Activated CD8-positive, alpha-beta T cell treated with anti-CD3 and anti-CD28 coated beads for 36 hours (primary cell): ENCODE data around the gene ASTL. TPM values are rescaled to one million over a fixed set of nuclear protein-coding genes. Genes with fewer than 3 reads are reported as not detected.

Experiments used
- ATAC-seq: fragments of 200-7000 bp; cut with Tn5 transposase; one replicate; pipeline ENCODE4 v1.10.0; 2021; ENCODE audit warnings: mild to moderate bottlenecking, moderate library complexity
- CTCF ChIA-PET: fragments of 350-600 bp; sonication (Branson Sonifier 250); formaldehyde crosslinking; loops from one replicate; lab custom pipeline; 2021; ENCODE audit warnings: antibody characterized with exemption; lab: Charles Lee
- POLR2A ChIA-PET: fragments of 350-600 bp; sonication (Branson Sonifier 250); formaldehyde crosslinking; loops from one replicate; lab custom pipeline; 2021; ENCODE audit warnings: antibody characterized with exemption; lab: Charles Lee
- DNase-seq: peaks from one replicate; pipeline ENCODE4 v3.0.0-alpha.2; 2020
- H3K27ac Mint-ChIP-seq: one replicate; pipeline ENCODE4 v1.8.0; 2021; ENCODE audit warnings: mild to moderate bottlenecking, mixed read lengths
- H3K27me3 Mint-ChIP-seq: one replicate; pipeline ENCODE4 v1.8.0; 2021; ENCODE audit warnings: mixed read lengths
- H3K36me3 Mint-ChIP-seq: one replicate; pipeline ENCODE4 v1.8.0; 2021; ENCODE audit warnings: low read depth, mixed read lengths
- H3K4me1 Mint-ChIP-seq: one replicate; pipeline ENCODE4 v1.8.0; 2021; ENCODE audit warnings: low read depth, mixed read lengths
- H3K4me3 Mint-ChIP-seq: one replicate; pipeline ENCODE4 v1.8.0; 2021; ENCODE audit warnings: mild to moderate bottlenecking, moderate library complexity, mixed read lengths
- H3K9me3 Mint-ChIP-seq: one replicate; pipeline ENCODE4 v1.8.0; 2021; ENCODE audit warnings: mixed read lengths
- intact Hi-C: fragments of 100-400 bp; cut with micrococcal nuclease; formaldehyde crosslinking; loops from one replicate; pipeline ENCODE4 v1.10.0; 2022
- total RNA-seq, 2 experiments: library from RNA; stranded (reverse); gene quantifications; one replicate each; pipeline ENCODE4 v1.2.3, GENCODE V29; 2021
- TF ChIP-seq, protein P1 (sequence below): fragments of 200-600 bp; IDR thresholded peaks from one replicate; pipeline ENCODE4 v1.8.0; 2022; ENCODE audit warnings: antibody characterized with exemption, mild to moderate bottlenecking

Gene ASTL
- total RNA-seq, 2 experiments from 2014 or later, result 1.8 to 2.7 TPM

DNA sequence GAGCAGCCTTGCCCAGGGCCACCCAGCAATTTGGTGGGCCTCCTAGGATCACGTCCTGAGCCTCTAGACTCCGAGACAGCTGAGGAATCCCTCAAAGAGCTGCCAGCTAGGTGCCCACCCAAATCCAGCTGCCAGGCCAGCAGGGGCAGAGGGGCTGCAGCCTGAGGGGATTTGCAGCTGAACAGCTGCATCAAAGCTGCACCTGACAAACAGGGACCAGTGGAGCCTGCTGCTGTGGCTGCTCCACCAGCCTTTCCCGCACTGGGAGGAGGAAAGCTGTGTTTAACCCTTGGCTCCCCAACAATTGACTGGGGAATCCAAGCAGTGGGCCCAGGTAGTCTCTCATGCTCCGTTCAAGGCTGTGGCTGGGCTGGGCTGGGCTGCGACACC lies 30.2 kb downstream of the ASTL start:
- ATAC-seq (no peak), DNase-seq (no peak)
- Mint-ChIP-seq H3K27me3 (no peaks in the 10 kb centered on the region), H3K4me3 (no peak overlapping the region), H3K36me3 (no peaks in the 10 kb centered on the region), H3K27ac (no peak overlapping the region), H3K4me1 (no peaks in the 10 kb centered on the region), H3K9me3 (peaks cover 9% of the 10 kb centered on the region)
- TF ChIP-seq, protein P1, sequence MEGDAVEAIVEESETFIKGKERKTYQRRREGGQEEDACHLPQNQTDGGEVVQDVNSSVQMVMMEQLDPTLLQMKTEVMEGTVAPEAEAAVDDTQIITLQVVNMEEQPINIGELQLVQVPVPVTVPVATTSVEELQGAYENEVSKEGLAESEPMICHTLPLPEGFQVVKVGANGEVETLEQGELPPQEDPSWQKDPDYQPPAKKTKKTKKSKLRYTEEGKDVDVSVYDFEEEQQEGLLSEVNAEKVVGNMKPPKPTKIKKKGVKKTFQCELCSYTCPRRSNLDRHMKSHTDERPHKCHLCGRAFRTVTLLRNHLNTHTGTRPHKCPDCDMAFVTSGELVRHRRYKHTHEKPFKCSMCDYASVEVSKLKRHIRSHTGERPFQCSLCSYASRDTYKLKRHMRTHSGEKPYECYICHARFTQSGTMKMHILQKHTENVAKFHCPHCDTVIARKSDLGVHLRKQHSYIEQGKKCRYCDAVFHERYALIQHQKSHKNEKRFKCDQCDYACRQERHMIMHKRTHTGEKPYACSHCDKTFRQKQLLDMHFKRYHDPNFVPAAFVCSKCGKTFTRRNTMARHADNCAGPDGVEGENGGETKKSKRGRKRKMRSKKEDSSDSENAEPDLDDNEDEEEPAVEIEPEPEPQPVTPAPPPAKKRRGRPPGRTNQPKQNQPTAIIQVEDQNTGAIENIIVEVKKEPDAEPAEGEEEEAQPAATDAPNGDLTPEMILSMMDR, result no peak
- intact Hi-C loops, result no loop called here
- POLR2A ChIA-PET, result no interaction called here
- CTCF ChIA-PET, result interaction anchor here (1.0 to 1.9 kb wide), 3 partner anchors 9 to 67 kb away, joined by 3 to 9 read pairs (median 5); no protein-coding TSS in a partner anchor

DNA sequence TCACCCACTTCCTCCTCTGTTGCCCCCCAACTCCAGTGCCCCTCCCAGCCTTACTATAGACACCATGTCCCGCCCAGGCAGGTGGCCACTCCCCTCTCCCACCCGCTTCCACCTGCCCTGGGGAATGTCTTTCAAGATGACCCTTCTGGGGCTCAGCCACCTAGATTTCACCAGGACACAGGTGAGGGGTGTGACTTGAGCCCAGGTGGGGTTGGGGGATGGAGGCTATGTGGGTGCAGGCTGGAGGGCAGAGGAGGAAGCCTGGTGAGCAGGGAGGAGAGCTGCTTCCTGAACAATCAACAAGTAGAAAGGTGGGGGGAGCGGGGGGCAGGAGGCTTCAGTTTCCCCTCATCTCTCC lies 30.6 kb downstream of the ASTL start:
- ChIA-PET POLR2A (no interaction called here), CTCF (interaction anchor here (1.0 to 1.9 kb wide), 3 partner anchors 9 to 68 kb away, joined by 3 to 9 read pairs (median 5); partner anchors contain the start of gene ADRA2B)
- TF ChIP-seq, protein P1, result no peak
- no peak overlapping the region for H3K4me3 Mint-ChIP-seq
- DNase-seq (no peak), ATAC-seq (no peak)
- intact Hi-C loops, result no loop called here
- peaks cover 9% of the 10 kb centered on the region for H3K9me3 Mint-ChIP-seq
- no peak overlapping the region for H3K27ac Mint-ChIP-seq
- H3K4me1 Mint-ChIP-seq, result no peaks in the 10 kb centered on the region
- no peaks in the 10 kb centered on the region for H3K36me3 Mint-ChIP-seq
- no peaks in the 10 kb centered on the region for H3K27me3 Mint-ChIP-seq

DNA sequence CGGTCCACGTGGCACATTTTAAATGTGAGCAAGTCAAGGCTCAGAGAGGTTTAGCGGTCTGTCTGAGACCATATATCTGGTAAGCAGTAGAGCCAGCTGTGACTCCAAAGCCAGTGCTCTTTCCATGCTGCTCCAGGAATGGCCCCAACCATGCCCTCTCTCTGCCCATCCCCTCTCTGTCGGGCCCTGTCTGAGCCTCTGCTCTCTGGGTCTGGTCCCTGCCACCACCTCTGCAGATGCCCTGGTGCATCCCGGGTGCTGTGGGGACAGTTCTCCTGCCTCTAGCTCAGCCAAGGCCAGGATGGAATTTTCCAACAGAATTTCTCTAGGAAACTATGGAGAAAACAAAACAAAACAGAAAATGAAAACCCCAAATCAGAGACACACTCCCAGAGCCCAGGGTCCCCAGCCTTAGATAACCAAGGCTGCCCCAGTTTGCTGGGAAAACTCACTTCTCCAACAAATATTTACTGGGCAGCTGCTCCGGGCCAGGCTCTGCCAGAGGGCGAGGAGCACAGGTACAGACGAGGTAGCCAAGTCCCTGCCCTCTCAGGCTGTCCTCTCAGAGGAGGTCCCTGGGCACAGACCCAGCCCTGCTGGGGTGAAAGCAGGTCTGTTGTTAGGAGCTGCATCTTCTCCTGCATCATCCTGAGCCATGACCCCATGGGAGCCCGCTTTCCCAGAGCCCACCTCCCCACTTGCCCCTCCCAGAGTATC lies 31.2 kb downstream of the ASTL start:
- Mint-ChIP-seq H3K36me3 (no peaks in the 10 kb centered on the region), H3K9me3 (peaks cover 9% of the 10 kb centered on the region), H3K27ac (no peak overlapping the region), H3K27me3 (no peaks in the 10 kb centered on the region), H3K4me3 (no peak overlapping the region), H3K4me1 (no peaks in the 10 kb centered on the region)
- ATAC-seq (no peak), DNase-seq (no peak)
- POLR2A ChIA-PET, result no interaction called here
- TF ChIP-seq, protein P1, result no peak
- intact Hi-C loops, result no loop called here
- CTCF ChIA-PET, result interaction anchor here (1.4 to 1.9 kb wide), 2 partner anchors 10 to 67 kb away, joined by 5 to 9 read pairs; partner anchors contain the start of gene ADRA2B

DNA sequence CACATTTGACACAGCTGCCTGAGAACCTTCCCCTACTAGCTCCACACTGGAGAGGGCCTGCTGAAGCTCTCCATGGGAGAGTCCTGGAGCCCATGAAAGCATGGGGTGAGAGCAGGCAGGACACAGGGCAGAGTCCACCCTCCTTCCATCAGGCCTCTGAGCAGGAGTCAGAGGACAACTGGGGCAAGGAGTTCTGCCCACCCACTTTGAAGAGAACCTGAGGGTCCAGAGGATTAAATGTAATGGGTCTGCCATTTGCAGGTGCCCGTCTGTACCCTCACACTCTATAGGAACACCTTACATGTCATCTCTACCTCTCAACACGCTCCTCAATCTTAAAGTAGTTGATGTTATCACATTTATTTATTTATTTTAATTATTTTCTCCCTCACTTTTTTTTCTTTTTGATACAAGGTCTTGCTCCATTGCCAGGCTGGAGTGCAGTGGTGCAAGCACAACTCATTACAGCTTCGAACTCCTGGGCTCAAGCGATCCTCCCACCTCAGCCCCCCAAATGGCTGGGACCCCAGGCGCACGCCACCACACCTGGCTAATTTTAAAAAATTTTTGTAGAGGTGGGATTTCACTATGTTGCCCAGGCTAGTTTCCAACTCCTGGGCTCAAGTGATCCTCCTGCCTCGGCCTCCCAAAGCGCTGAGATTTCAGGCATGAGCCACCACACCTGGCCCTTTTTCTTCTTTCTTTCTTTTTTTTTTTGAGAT lies 32.1 kb downstream of the ASTL start:
- CTCF ChIA-PET, result interaction anchor here (1.4 to 1.6 kb wide), 2 partner anchors 11 kb away, joined by 5 read pairs; partner anchors contain the start of gene ADRA2B
- POLR2A ChIA-PET, result no interaction called here
- no peaks in the 10 kb centered on the region for H3K4me1 Mint-ChIP-seq
- TF ChIP-seq, protein P1, result no peak
- H3K27ac Mint-ChIP-seq, result no peak overlapping the region
- ATAC-seq, result no peak
- H3K36me3 Mint-ChIP-seq, result no peaks in the 10 kb centered on the region
- H3K27me3 Mint-ChIP-seq, result no peaks in the 10 kb centered on the region
- intact Hi-C loops, result no loop called here
- peaks cover 9% of the 10 kb centered on the region for H3K9me3 Mint-ChIP-seq
- DNase-seq, result no peak
- no peak overlapping the region for H3K4me3 Mint-ChIP-seq
